ENCODE data around the gene TUSC2. TPM values are rescaled to one million over a fixed set of nuclear protein-coding genes. Genes with fewer than 3 reads are reported as not detected.

The TUSC2 gene
- total and polyA plus RNA-seq, 2 of the 13 experiments (the other 11 are each of a cell fraction or from before 2014, with no cell fraction given): 36.7 to 39.1 TPM

DNA sequence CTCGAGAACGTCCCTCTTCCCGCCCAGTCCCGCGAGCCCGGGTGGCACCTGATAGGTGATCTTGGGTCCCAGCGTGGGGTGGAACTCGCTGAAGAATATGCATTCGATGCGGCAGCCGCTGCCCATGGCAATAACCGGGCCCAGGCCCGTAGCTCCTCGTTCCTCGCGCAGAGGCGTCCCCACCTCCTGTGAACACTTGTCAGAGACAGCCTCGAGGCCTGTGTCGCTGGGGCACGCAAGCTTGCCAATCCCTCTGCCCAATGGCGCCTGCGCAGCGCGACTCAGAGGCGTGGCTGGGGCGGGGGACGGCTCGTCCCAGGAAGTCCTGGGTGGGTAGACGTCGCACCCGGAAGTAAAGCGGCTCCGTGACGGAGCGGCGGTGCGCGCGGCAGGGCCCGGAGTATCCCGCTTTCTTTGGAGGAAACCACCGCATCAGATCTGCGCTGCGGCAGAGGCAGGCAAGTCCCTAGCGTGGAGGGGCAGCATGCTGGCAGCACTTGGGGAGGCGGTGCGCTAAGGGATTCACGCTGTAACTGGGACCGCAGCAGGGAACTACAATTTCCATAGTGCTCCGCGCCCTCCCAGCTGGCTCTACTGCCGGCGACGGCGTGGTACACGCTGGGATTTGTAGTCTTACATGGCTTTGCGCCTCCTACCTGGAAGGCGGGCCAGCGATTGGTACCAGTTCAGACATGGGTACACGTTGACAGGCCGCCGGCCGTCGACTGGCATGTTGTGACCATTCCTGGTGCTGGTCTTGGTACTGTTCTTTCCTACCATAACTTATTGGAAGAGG, 22.7 kb upstream of the TUSC2 start, which contains the start of the genes CYB561D2 and NPRL2 (continued):
- TF ChIP-seq, protein P1, sequence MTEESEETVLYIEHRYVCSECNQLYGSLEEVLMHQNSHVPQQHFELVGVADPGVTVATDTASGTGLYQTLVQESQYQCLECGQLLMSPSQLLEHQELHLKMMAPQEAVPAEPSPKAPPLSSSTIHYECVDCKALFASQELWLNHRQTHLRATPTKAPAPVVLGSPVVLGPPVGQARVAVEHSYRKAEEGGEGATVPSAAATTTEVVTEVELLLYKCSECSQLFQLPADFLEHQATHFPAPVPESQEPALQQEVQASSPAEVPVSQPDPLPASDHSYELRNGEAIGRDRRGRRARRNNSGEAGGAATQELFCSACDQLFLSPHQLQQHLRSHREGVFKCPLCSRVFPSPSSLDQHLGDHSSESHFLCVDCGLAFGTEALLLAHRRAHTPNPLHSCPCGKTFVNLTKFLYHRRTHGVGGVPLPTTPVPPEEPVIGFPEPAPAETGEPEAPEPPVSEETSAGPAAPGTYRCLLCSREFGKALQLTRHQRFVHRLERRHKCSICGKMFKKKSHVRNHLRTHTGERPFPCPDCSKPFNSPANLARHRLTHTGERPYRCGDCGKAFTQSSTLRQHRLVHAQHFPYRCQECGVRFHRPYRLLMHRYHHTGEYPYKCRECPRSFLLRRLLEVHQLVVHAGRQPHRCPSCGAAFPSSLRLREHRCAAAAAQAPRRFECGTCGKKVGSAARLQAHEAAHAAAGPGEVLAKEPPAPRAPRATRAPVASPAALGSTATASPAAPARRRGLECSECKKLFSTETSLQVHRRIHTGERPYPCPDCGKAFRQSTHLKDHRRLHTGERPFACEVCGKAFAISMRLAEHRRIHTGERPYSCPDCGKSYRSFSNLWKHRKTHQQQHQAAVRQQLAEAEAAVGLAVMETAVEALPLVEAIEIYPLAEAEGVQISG (CRISPR knock-in tag; IDR thresholded peaks at IDR 0.05): peak; percentile 93
- TF ChIP-seq ISX (CRISPR knock-in tag; conservative IDR thresholded peaks at IDR 0.05) (peak; percentile 87; the same call in 1 of the 2 replicates), PAWR (CRISPR knock-in tag; IDR thresholded peaks at IDR 0.05; ENCODE audit: borderline replicate concordance) (no peak), ZNF766 (CRISPR knock-in tag; IDR thresholded peaks at IDR 0.05; ENCODE audit: borderline replicate concordance) (peak; percentile 97; the same call in 1 of the 2 replicates), CBX5 (CRISPR knock-in tag; IDR thresholded peaks at IDR 0.05; ENCODE audit: borderline replicate concordance) (0 out of 2 replicates have a peak, but pooled peaks have one; percentile 37), ZNF496 (CRISPR knock-in tag; IDR thresholded peaks at IDR 0.05; ENCODE audit: insufficient replicate concordance) (no peak), CHD4 (IDR thresholded peaks at IDR 0.05; ENCODE audit: borderline replicate concordance, low read length) (no peak), TOPORS (CRISPR knock-in tag; IDR thresholded peaks at IDR 0.05) (peak; percentile 99), TOE1 (CRISPR knock-in tag; IDR thresholded peaks at IDR 0.05) (no peak; the same call in 1 of the 2 replicates), ZNF572 (CRISPR knock-in tag; IDR thresholded peaks at IDR 0.05) (0 out of 2 replicates have a peak, but pooled peaks have one; percentile 90), GABPA (IDR thresholded peaks at IDR 0.05; ENCODE audit: low read depth, low read length) (no peak), GABPA (CRISPR knock-in tag; IDR thresholded peaks at IDR 0.05; ENCODE audit: low read depth) (peak; percentile 93), ZNF891 (CRISPR knock-in tag; IDR thresholded peaks at IDR 0.05) (peak; percentile 92; the same call in 1 of the 2 replicates), ZNF124 (CRISPR knock-in tag; IDR thresholded peaks at IDR 0.05) (peak; percentile 95), FOSL1 (CRISPR knock-in tag; IDR thresholded peaks at IDR 0.05; ENCODE audit: borderline replicate concordance) (0 out of 2 replicates have a peak, but pooled peaks have one; percentile 6), RBAK (CRISPR knock-in tag; IDR thresholded peaks at IDR 0.05) (no peak)
- TF ChIP-seq, protein P2, sequence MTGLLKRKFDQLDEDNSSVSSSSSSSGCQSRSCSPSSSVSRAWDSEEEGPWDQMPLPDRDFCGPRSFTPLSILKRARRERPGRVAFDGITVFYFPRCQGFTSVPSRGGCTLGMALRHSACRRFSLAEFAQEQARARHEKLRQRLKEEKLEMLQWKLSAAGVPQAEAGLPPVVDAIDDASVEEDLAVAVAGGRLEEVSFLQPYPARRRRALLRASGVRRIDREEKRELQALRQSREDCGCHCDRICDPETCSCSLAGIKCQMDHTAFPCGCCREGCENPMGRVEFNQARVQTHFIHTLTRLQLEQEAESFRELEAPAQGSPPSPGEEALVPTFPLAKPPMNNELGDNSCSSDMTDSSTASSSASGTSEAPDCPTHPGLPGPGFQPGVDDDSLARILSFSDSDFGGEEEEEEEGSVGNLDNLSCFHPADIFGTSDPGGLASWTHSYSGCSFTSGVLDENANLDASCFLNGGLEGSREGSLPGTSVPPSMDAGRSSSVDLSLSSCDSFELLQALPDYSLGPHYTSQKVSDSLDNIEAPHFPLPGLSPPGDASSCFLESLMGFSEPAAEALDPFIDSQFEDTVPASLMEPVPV (CRISPR knock-in tag; IDR thresholded peaks at IDR 0.05): peak; percentile 98
- TF ChIP-seq, protein P3, sequence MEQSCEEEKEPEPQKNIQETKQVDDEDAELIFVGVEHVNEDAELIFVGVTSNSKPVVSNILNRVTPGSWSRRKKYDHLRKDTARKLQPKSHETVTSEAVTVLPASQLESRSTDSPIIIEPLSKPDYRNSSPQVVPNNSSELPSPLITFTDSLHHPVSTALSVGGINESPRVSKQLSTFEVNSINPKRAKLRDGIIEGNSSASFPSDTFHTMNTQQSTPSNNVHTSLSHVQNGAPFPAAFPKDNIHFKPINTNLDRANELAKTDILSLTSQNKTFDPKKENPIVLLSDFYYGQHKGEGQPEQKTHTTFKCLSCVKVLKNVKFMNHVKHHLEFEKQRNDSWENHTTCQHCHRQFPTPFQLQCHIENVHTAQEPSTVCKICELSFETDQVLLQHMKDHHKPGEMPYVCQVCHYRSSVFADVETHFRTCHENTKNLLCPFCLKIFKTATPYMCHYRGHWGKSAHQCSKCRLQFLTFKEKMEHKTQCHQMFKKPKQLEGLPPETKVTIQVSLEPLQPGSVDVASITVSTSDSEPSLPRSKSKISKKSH (CRISPR knock-in tag; IDR thresholded peaks at IDR 0.05; ENCODE audit: borderline replicate concordance): peak; percentile 98
- TF ChIP-seq, protein P4, sequence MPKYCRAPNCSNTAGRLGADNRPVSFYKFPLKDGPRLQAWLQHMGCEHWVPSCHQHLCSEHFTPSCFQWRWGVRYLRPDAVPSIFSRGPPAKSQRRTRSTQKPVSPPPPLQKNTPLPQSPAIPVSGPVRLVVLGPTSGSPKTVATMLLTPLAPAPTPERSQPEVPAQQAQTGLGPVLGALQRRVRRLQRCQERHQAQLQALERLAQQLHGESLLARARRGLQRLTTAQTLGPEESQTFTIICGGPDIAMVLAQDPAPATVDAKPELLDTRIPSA (CRISPR knock-in tag; IDR thresholded peaks at IDR 0.05; ENCODE audit: borderline replicate concordance): 0 out of 2 replicates have a peak, but pooled peaks have one; percentile 93
- TF ChIP-seq, protein P5, sequence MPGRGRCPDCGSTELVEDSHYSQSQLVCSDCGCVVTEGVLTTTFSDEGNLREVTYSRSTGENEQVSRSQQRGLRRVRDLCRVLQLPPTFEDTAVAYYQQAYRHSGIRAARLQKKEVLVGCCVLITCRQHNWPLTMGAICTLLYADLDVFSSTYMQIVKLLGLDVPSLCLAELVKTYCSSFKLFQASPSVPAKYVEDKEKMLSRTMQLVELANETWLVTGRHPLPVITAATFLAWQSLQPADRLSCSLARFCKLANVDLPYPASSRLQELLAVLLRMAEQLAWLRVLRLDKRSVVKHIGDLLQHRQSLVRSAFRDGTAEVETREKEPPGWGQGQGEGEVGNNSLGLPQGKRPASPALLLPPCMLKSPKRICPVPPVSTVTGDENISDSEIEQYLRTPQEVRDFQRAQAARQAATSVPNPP (CRISPR knock-in tag; IDR thresholded peaks at IDR 0.05): peak; percentile 97
- TF ChIP-seq, protein P6, sequence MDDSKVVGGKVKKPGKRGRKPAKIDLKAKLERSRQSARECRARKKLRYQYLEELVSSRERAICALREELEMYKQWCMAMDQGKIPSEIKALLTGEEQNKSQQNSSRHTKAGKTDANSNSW (CRISPR knock-in tag; IDR thresholded peaks at IDR 0.05; ENCODE audit: borderline replicate concordance): peak; percentile 91; the same call in 1 of the 2 replicates

Measured in HepG2 (cell line).